HL-60 (cell line): ENCODE data around the gene CDC25B.

Source experiments
- GABPA ChIP-seq: IDR thresholded peaks from 2 replicates; pipeline ENCODE4 v1.6.1; 2012; ENCODE audit warnings: low read depth
- POLR2AphosphoS5 ChIP-seq: IDR thresholded peaks from 2 replicates; pipeline ENCODE4 v1.6.1; 2012; ENCODE audit warnings: low read depth
- SPI1 ChIP-seq: IDR thresholded peaks from 2 replicates; pipeline ENCODE4 v1.6.1; 2012; ENCODE audit warnings: low read depth, mild to moderate bottlenecking, borderline replicate concordance
- TF ChIP-seq, protein P1 (sequence below): IDR thresholded peaks from one replicate; pipeline ENCODE4 v1.5.1; 2011; ENCODE audit warnings: low read length, control low read depth, inconsistent platforms; ENCODE audit not compliant: insufficient read depth
- TF ChIP-seq, protein P2 (sequence below): IDR thresholded peaks from 2 replicates; pipeline ENCODE4 v1.6.1; 2012; ENCODE audit warnings: low read depth; ENCODE audit not compliant: insufficient replicate concordance

DNA sequence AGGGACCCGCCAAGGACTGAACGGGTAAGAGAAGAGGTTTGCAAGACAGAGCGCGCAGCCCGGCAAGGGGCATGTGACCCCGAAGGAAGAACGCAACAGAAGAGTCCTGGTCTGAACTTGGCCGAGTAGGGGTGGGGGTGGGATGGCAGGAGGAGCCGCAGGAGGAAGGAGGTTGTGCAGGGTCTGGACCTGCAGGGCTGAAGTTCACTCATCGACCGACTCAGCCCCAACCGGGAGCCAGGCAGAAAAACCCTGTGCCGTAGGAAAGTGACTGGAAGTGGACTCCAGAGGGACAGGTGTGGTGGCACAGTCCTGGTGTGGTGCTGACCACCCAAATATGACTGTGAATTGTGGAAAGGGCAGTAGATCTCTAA, 43.7 kb upstream of the CDC25B start:
- TF ChIP-seq, protein P1, sequence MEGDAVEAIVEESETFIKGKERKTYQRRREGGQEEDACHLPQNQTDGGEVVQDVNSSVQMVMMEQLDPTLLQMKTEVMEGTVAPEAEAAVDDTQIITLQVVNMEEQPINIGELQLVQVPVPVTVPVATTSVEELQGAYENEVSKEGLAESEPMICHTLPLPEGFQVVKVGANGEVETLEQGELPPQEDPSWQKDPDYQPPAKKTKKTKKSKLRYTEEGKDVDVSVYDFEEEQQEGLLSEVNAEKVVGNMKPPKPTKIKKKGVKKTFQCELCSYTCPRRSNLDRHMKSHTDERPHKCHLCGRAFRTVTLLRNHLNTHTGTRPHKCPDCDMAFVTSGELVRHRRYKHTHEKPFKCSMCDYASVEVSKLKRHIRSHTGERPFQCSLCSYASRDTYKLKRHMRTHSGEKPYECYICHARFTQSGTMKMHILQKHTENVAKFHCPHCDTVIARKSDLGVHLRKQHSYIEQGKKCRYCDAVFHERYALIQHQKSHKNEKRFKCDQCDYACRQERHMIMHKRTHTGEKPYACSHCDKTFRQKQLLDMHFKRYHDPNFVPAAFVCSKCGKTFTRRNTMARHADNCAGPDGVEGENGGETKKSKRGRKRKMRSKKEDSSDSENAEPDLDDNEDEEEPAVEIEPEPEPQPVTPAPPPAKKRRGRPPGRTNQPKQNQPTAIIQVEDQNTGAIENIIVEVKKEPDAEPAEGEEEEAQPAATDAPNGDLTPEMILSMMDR, result no peak
- TF ChIP-seq POLR2AphosphoS5, result no peak
- TF ChIP-seq, protein P2, sequence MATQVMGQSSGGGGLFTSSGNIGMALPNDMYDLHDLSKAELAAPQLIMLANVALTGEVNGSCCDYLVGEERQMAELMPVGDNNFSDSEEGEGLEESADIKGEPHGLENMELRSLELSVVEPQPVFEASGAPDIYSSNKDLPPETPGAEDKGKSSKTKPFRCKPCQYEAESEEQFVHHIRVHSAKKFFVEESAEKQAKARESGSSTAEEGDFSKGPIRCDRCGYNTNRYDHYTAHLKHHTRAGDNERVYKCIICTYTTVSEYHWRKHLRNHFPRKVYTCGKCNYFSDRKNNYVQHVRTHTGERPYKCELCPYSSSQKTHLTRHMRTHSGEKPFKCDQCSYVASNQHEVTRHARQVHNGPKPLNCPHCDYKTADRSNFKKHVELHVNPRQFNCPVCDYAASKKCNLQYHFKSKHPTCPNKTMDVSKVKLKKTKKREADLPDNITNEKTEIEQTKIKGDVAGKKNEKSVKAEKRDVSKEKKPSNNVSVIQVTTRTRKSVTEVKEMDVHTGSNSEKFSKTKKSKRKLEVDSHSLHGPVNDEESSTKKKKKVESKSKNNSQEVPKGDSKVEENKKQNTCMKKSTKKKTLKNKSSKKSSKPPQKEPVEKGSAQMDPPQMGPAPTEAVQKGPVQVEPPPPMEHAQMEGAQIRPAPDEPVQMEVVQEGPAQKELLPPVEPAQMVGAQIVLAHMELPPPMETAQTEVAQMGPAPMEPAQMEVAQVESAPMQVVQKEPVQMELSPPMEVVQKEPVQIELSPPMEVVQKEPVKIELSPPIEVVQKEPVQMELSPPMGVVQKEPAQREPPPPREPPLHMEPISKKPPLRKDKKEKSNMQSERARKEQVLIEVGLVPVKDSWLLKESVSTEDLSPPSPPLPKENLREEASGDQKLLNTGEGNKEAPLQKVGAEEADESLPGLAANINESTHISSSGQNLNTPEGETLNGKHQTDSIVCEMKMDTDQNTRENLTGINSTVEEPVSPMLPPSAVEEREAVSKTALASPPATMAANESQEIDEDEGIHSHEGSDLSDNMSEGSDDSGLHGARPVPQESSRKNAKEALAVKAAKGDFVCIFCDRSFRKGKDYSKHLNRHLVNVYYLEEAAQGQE, result no peak
- TF ChIP-seq GABPA, result no peak
- no peak for TF ChIP-seq SPI1
